GM23338 (cell line): ENCODE measurements around the gene ELANE. TPM values are rescaled to one million over a fixed set of nuclear protein-coding genes. Genes with fewer than 3 reads are reported as not detected.
A peak's percentile ranks its signal among the peaks of the same experiment; 100 is the strongest.

Experiments used
- microRNA counts: library from miRNA; unstranded; fragments of <30 nt; microRNA quantifications from one replicate; lab custom pipeline; 2017
- microRNA-seq: library from miRNA; unstranded; fragments of <30 nt; microRNA quantifications from one replicate; pipeline ENCODE4, GENCODE V29; 2017
- polyA plus RNA-seq: library from polyadenylated mRNA; unstranded; fragments of >200 nt; fragmentation: Nextera tagmentation; extraction: Ambion mirVana; gene quantifications from 2 replicates; pipeline ENCODE4 v1.2.1, GENCODE V29; 2016
- small RNA-seq: library from RNA; depleted of rRNA; stranded (forward); fragments of <200 nt; gene quantifications from one replicate; pipeline ENCODE3, GENCODE V24; 2014; ENCODE audit warnings: low replicate concordance
- total RNA-seq: library from RNA; depleted of rRNA; stranded (reverse); fragments of >200 nt; shearing (Covaris generic); gene quantifications from 2 replicates; pipeline ENCODE4 v1.2.3, GENCODE V29; 2014; rRNA removed

The ELANE gene
- total and polyA plus RNA-seq, 2 experiments from 2014 or later, result not detected

MicroRNA genes within 50 kb of the gene (microRNA counts, 767-probe panel; counts per million panel counts)
- microRNA hsa-miR-3187-3p (lab: Ali Mortazavi, UCI), result not detected

Small RNA genes within 50 kb of the gene (microRNA-seq; reads per million reads assigned to microRNA genes)
- 8.6 reads per million, percentile 31 among the genes with 10 or more reads in this experiment for gene MIR3187
- 7.1 reads per million, percentile 26 among the genes with 10 or more reads in this experiment for gene MIR4745

Small RNA genes within 50 kb of the gene (small RNA-seq; reads per million reads assigned to genes)
- gene MIR3187 (not detected), gene RNU6-9 (8.5 reads per million, percentile 96 among the genes with 10 or more reads in this experiment)

Other genes with a start within 250 kb of the ELANE start
- gene POLRMT, start 218.8 kb upstream of the ELANE start, total RNA-seq, result 120 and 148 TPM in 2 replicates
- gene POLRMT, start 218.8 kb upstream of the ELANE start, polyA plus RNA-seq, result 98.0 and 125 TPM in 2 replicates
- gene FGF22, start 212.4 kb upstream of the ELANE start, total RNA-seq, result 0.31 and 2.8 TPM in 2 replicates
- 1.0 and 1.1 TPM in 2 replicates for gene FGF22, start 212.4 kb upstream of the ELANE start, polyA plus RNA-seq
- gene RNF126, start 189.1 kb upstream of the ELANE start, total RNA-seq, result 80.5 and 112 TPM in 2 replicates
- gene RNF126, start 189.1 kb upstream of the ELANE start, polyA plus RNA-seq, result 91.7 and 95.7 TPM in 2 replicates
- gene FSTL3, start 175.9 kb upstream of the ELANE start, total RNA-seq, result 10.1 and 12.5 TPM in 2 replicates
- gene FSTL3, start 175.9 kb upstream of the ELANE start, polyA plus RNA-seq, result 2.9 and 3.1 TPM in 2 replicates
- not detected in 2 replicates for gene PRSS57, start 156.9 kb upstream of the ELANE start, total RNA-seq
- gene PRSS57, start 156.9 kb upstream of the ELANE start, polyA plus RNA-seq, result 0.21 and 0.34 TPM in 2 replicates
- 21.7 and 26.1 TPM in 2 replicates for gene PALM, start 143.4 kb upstream of the ELANE start, total RNA-seq
- 3.8 and 4.8 TPM in 2 replicates for gene PALM, start 143.4 kb upstream of the ELANE start, polyA plus RNA-seq
- gene MISP, start 101.2 kb upstream of the ELANE start, total RNA-seq, result 0.23 and 0.28 TPM in 2 replicates
- gene MISP, start 101.2 kb upstream of the ELANE start, polyA plus RNA-seq, result 0.27 and 0.40 TPM in 2 replicates
- gene PTBP1, start 54.9 kb upstream of the ELANE start, total RNA-seq, result 539 and 552 TPM in 2 replicates
- gene PTBP1, start 54.9 kb upstream of the ELANE start, polyA plus RNA-seq, result 632 and 705 TPM in 2 replicates
- gene PLPPR3, start 30.3 kb upstream of the ELANE start, total RNA-seq, result 74.7 and 81.1 TPM in 2 replicates
- gene PLPPR3, start 30.3 kb upstream of the ELANE start, polyA plus RNA-seq, result 13.6 and 14.8 TPM in 2 replicates
- 0.50 and 1.4 TPM in 2 replicates for gene AZU1, start 24.5 kb upstream of the ELANE start, total RNA-seq
- gene AZU1, start 24.5 kb upstream of the ELANE start, polyA plus RNA-seq, result 0.30 and 0.78 TPM in 2 replicates
- 0.21 and 2.4 TPM in 2 replicates for gene PRTN3, start 11.3 kb upstream of the ELANE start, total RNA-seq
- gene PRTN3, start 11.3 kb upstream of the ELANE start, polyA plus RNA-seq, result 0.68 and 0.87 TPM in 2 replicates
- 0.90 and 3.5 TPM in 2 replicates for gene CFD, start 7.4 kb downstream of the ELANE start, total RNA-seq
- gene CFD, start 7.4 kb downstream of the ELANE start, polyA plus RNA-seq, result 3.4 and 4.7 TPM in 2 replicates
- 62.3 and 73.6 TPM in 2 replicates for gene MED16, start 40.9 kb downstream of the ELANE start, total RNA-seq
- gene MED16, start 40.9 kb downstream of the ELANE start, polyA plus RNA-seq, result 52.7 and 58.7 TPM in 2 replicates
- not detected in 2 replicates for gene RNU6-9, start 41.2 kb downstream of the ELANE start, total RNA-seq
- not detected in 2 replicates for gene RNU6-9, start 41.2 kb downstream of the ELANE start, polyA plus RNA-seq
- 87.1 and 87.8 TPM in 2 replicates for gene R3HDM4, start 60.9 kb downstream of the ELANE start, total RNA-seq
- gene R3HDM4, start 60.9 kb downstream of the ELANE start, polyA plus RNA-seq, result 76.5 and 87.4 TPM in 2 replicates
- gene KISS1R, start 65.0 kb downstream of the ELANE start, total RNA-seq, result 2.4 and 4.0 TPM in 2 replicates
- 0.78 and 1.0 TPM in 2 replicates for gene KISS1R, start 65.0 kb downstream of the ELANE start, polyA plus RNA-seq
- 48.8 and 51.6 TPM in 2 replicates for gene ARID3A, start 73.7 kb downstream of the ELANE start, total RNA-seq
- gene ARID3A, start 73.7 kb downstream of the ELANE start, polyA plus RNA-seq, result 33.6 and 36.6 TPM in 2 replicates
- gene WDR18, start 132.0 kb downstream of the ELANE start, total RNA-seq, result 112 and 157 TPM in 2 replicates
- gene WDR18, start 132.0 kb downstream of the ELANE start, polyA plus RNA-seq, result 155 and 156 TPM in 2 replicates
- 0.23 and 2.8 TPM in 2 replicates for gene GRIN3B, start 148.1 kb downstream of the ELANE start, total RNA-seq
- 0.11 and 0.28 TPM in 2 replicates for gene GRIN3B, start 148.1 kb downstream of the ELANE start, polyA plus RNA-seq
- 144 and 196 TPM in 2 replicates for gene TMEM259, start 168.8 kb downstream of the ELANE start, total RNA-seq
- 82.8 and 84.5 TPM in 2 replicates for gene TMEM259, start 168.8 kb downstream of the ELANE start, polyA plus RNA-seq
- not detected in 2 replicates for gene RNU6-2, start 169.2 kb downstream of the ELANE start, total RNA-seq
- gene RNU6-2, start 169.2 kb downstream of the ELANE start, polyA plus RNA-seq, result not detected in 2 replicates
- gene CNN2, start 174.3 kb downstream of the ELANE start, total RNA-seq, result 392 and 426 TPM in 2 replicates
- 314 and 330 TPM in 2 replicates for gene CNN2, start 174.3 kb downstream of the ELANE start, polyA plus RNA-seq
- gene ABCA7, start 187.8 kb downstream of the ELANE start, total RNA-seq, result 18.1 and 22.2 TPM in 2 replicates
- 27.4 and 30.3 TPM in 2 replicates for gene ABCA7, start 187.8 kb downstream of the ELANE start, polyA plus RNA-seq
- 56.0 and 71.8 TPM in 2 replicates for gene ARHGAP45, start 214.9 kb downstream of the ELANE start, total RNA-seq
- gene ARHGAP45, start 214.9 kb downstream of the ELANE start, polyA plus RNA-seq, result 24.7 and 28.3 TPM in 2 replicates
- 257 and 303 TPM in 2 replicates for gene POLR2E, start 243.1 kb downstream of the ELANE start, total RNA-seq
- 254 and 286 TPM in 2 replicates for gene POLR2E, start 243.1 kb downstream of the ELANE start, polyA plus RNA-seq